B cell (primary cell): ENCODE data around the gene STK38L. TPM values are rescaled to one million over a fixed set of nuclear protein-coding genes. Genes with fewer than 3 reads are reported as not detected.

Experiments used
- ATAC-seq: fragments of 200-7000 bp; cut with Tn5 transposase; one replicate; pipeline ENCODE4 v1.10.0; 2021; ENCODE audit warnings: low read depth, mild to moderate bottlenecking, moderate number of reproducible peaks, moderate library complexity
- CTCF ChIA-PET: fragments of 350-600 bp; sonication (Branson Sonifier 250); formaldehyde crosslinking; loops from one replicate; lab custom pipeline; 2021; ENCODE audit warnings: antibody characterized with exemption, inconsistent platforms; lab: Charles Lee
- POLR2A ChIA-PET: fragments of 350-600 bp; sonication (Branson Sonifier 250); formaldehyde crosslinking; loops from one replicate; lab custom pipeline; 2021; ENCODE audit warnings: antibody characterized with exemption; lab: Charles Lee
- DNase-seq: peaks from one replicate; pipeline ENCODE4 v3.0.0; 2013
- H2AFZ ChIP-seq: 2 replicates; pipeline ENCODE4 v1.6.1; 2012; ENCODE audit warnings: mild to moderate bottlenecking, low read depth, low read length; ENCODE audit not compliant: insufficient read depth, poor library complexity, severe bottlenecking
- H3K27ac ChIP-seq, 2 donors: 1 replicate in 1 of 2; 2 replicates in 1 of 2; pipeline ENCODE4 v1.5.1; 2012 to 2013; ENCODE audit warnings: low read length in 2 of 2, mild to moderate bottlenecking in 2 of 2, moderate library complexity in 1 of 2
- H3K27me3 ChIP-seq, 4 experiments: fragments of 200-600 bp in 1 of 4; sonication (generic) in 1 of 4; replicated peaks in 1 of 4; 1 replicate in 2 of 4; 2 replicates in 2 of 4; pipeline versions ENCODE4 v1.6.1 to v1.7.0; 2013 to 2016; ENCODE audit warnings: low read length in 3 of 4, mild to moderate bottlenecking in 2 of 4, mixed read lengths in 1 of 4, moderate library complexity in 1 of 4; ENCODE audit not compliant: insufficient read depth in 4 of 4, control insufficient read depth in 3 of 4; ENCODE audit errors: control extremely low read depth in 1 of 4
- H3K36me3 ChIP-seq, 2 experiments: replicated peaks in 1 of 2; 1 replicate in 1 of 2; 2 replicates in 1 of 2; pipeline versions ENCODE4 v1.6.1 to v1.7.1; 2013; ENCODE audit warnings: low read length in 1 of 2; ENCODE audit not compliant: insufficient read depth in 2 of 2, control insufficient read depth in 1 of 2; ENCODE audit errors: control extremely low read depth in 1 of 2, extremely low read depth in 1 of 2
- H3K4me1 ChIP-seq, 2 donors: fragments of 200-600 bp in 1 of 2; sonication (generic) in 1 of 2; 1 replicate in 1 of 2; 2 replicates in 1 of 2; pipeline versions ENCODE4 v1.5.1 to v1.6.1; 2013 to 2017; ENCODE audit warnings: low read length in 2 of 2; ENCODE audit not compliant: control insufficient read depth in 2 of 2, insufficient read depth in 2 of 2
- H3K4me2 ChIP-seq: replicated peaks from 2 replicates; pipeline ENCODE3; 2012; ENCODE audit warnings: mild to moderate bottlenecking, low read depth, low read length; ENCODE audit not compliant: poor library complexity, severe bottlenecking
- H3K4me3 ChIP-seq, 5 experiments: fragments of 200-600 bp in 1 of 5; sonication (generic) in 1 of 5; 1 replicate in 3 of 5; 2 replicates in 2 of 5; pipeline versions ENCODE4 v1.5.1 to v1.7.0; 2011 to 2016; ENCODE audit warnings: low read length in 4 of 5, mild to moderate bottlenecking in 4 of 5, low read depth in 2 of 5, control low read depth in 1 of 5, moderate library complexity in 1 of 5; ENCODE audit not compliant: insufficient read depth in 1 of 5; ENCODE audit errors: control extremely low read depth in 1 of 5, extremely low read depth in 1 of 5
- H3K79me2 ChIP-seq: fragments of 200-600 bp; sonication (generic); one replicate; pipeline ENCODE4 v1.6.0; 2016; ENCODE audit warnings: low read length; ENCODE audit not compliant: control insufficient read depth, insufficient read depth
- H3K9ac ChIP-seq: fragments of 200-600 bp; sonication (generic); 2 replicates; pipeline ENCODE4 v1.6.1; 2017; ENCODE audit warnings: mild to moderate bottlenecking, low read length, moderate library complexity
- H3K9me3 ChIP-seq, 3 donors: one replicate each; pipeline versions ENCODE4 v1.6.1 to v1.7.1; 2013; ENCODE audit warnings: low read length in 2 of 3; ENCODE audit not compliant: control insufficient read depth in 2 of 3, insufficient read depth in 1 of 3; ENCODE audit errors: control extremely low read depth in 1 of 3
- H4K20me1 ChIP-seq: 2 replicates; pipeline ENCODE4 v1.6.0; 2012; ENCODE audit warnings: mild to moderate bottlenecking, low read length; ENCODE audit not compliant: insufficient read depth, control insufficient read depth, poor library complexity, severe bottlenecking
- H3K27ac Mint-ChIP-seq: one replicate; pipeline ENCODE4 v1.8.0; 2021; ENCODE audit warnings: mixed read lengths
- H3K27me3 Mint-ChIP-seq: one replicate; pipeline ENCODE4 v1.8.0; 2021; ENCODE audit warnings: mixed read lengths
- H3K4me1 Mint-ChIP-seq: one replicate; pipeline ENCODE4 v1.8.0; 2021; ENCODE audit warnings: mixed read lengths
- H3K4me3 Mint-ChIP-seq: one replicate; pipeline ENCODE4 v1.8.0; 2021; ENCODE audit warnings: mixed read lengths
- H3K9me3 Mint-ChIP-seq: one replicate; pipeline ENCODE4 v1.8.0; 2022; ENCODE audit warnings: mixed read lengths; ENCODE audit not compliant: insufficient read depth
- CTCF ChIP-seq: fragments of 200-600 bp; IDR thresholded peaks from one replicate; pipeline ENCODE4 v1.8.0; 2022; ENCODE audit warnings: antibody characterized with exemption, mild to moderate bottlenecking
- EZH2 ChIP-seq: IDR thresholded peaks from 2 replicates; pipeline ENCODE4 v1.6.1; 2012; ENCODE audit warnings: borderline replicate concordance, low read depth, mild to moderate bottlenecking, moderate library complexity, low read length; ENCODE audit not compliant: insufficient read depth, poor library complexity, severe bottlenecking
- WGBS: methylation state at CpG from one replicate; pipeline ENCODE4 v1.1.5; 2013; ENCODE audit warnings: missing lambda C conversion rate; ENCODE audit not compliant: insufficient coverage; 5-methylcytosine and 5-hydroxymethylcytosine counted together
- intact Hi-C: fragments of 100-400 bp; cut with micrococcal nuclease; formaldehyde crosslinking; loops from one replicate; pipeline ENCODE4 v1.10.0; 2022
- polyA plus RNA-seq: library from polyadenylated mRNA; depleted of rRNA; stranded (reverse); fragments of >200 nt; gene quantifications from 2 replicates; pipeline ENCODE4 v1.2.3, GENCODE V29; 2012
- total RNA-seq, 2 donors: library from RNA; stranded (reverse); fragments of 120-200 nt in 1 of 2; gene quantifications; 1 replicate in 1 of 2; 2 replicates in 1 of 2; pipeline versions ENCODE4 v1.2.3 to v1.2.4, GENCODE V29; 2013 to 2022

STK38L gene
- total and polyA plus RNA-seq, 2 donors (not counting 1 experiment from before 2014, with no cell fraction given) = 5.5 to 21.2 TPM

DNA sequence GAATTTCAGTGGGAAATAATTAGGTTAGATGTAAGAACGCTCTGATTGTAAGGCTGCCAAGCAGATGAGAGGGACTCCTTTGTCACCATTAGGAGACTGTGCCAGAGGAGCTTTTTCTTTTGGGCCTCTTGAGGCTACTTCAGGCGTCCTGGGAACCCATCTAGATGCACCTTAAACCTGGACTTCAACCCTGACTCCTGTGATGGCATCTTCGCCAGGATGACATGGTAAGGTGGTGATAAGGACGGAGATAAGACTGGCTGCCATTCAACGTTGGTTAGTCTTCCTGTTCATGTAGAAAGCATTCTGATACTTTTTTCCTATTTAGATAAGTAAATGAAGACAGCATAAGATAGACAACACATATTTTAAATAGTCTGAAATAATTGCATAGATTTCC is 36.3 kb downstream of the STK38L start:
- DNase-seq = no peak
- no peaks in the 10 kb centered on the region for H3K9me3 ChIP-seq
- H2AFZ ChIP-seq = no peak overlapping the region
- ChIA-PET CTCF (interaction anchor here (2.3 kb wide), 1 partner anchor 25 kb away, joined by 9 read pairs; no protein-coding TSS in a partner anchor), POLR2A (no interaction called here)
- Mint-ChIP-seq H3K4me3 (no peak overlapping the region), H3K9me3 (no peaks in the 10 kb centered on the region), H3K27ac (no peak overlapping the region), H3K27me3 (no peaks in the 10 kb centered on the region), H3K4me1 (peaks cover 21% of the 10 kb centered on the region)
- H4K20me1 ChIP-seq = no peaks in the 10 kb centered on the region
- H3K36me3 ChIP-seq = peaks cover 0 to 2% of the 10 kb centered on the region in 2 experiments
- intact Hi-C loops = no loop called here
- H3K4me1 ChIP-seq = no peaks in the 10 kb centered on the region
- no peaks in the 10 kb centered on the region for H3K27me3 ChIP-seq
- no peak overlapping the region for H3K9ac ChIP-seq
- H3K27ac ChIP-seq = no peak overlapping the region
- no peaks in the 10 kb centered on the region for H3K79me2 ChIP-seq
- WGBS = 100% methylated on average over 3 of the region's 5 CpGs
- H3K4me2 ChIP-seq = no peak overlapping the region
- no peak for ATAC-seq
- TF ChIP-seq EZH2 = no peak
- no peak for TF ChIP-seq CTCF
- H3K4me3 ChIP-seq = no peak overlapping the region

DNA sequence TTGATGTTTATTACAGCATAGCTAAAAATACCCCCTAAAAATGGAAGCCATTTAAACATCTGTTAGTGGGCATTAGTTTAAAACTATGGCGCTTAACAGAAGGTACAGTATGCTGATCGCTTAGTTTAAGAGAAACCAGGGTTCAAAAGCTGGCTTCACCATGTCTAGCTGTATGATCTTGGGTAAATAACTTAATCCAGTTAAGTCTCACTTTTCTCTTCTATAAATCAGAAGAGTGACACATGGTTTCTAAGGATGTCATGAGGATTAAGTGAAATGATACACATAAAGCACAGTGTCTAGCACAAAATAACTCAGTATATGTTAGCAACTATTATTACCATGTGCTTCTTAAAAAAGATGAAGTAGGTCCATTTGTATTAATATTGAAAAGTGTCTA is 38.7 kb downstream of the STK38L start:
- no peaks in the 10 kb centered on the region for H3K9me3 Mint-ChIP-seq
- Histone ChIP-seq H3K4me3 (no peak overlapping the region), H3K9me3 (no peaks in the 10 kb centered on the region), H3K27ac (no peak overlapping the region), H3K79me2 (no peaks in the 10 kb centered on the region), H3K36me3 (peaks cover 0 to 2% of the 10 kb centered on the region in 2 experiments), H3K9ac (no peak overlapping the region), H4K20me1 (no peaks in the 10 kb centered on the region), H3K4me2 (no peak overlapping the region), H3K27me3 (no peaks in the 10 kb centered on the region), H3K4me1 (no peaks in the 10 kb centered on the region), H2AFZ (no peak overlapping the region)
- ChIA-PET POLR2A (no interaction called here), CTCF (interaction anchor here (3.7 kb wide), 1 partner anchor 23 kb away, joined by 13 read pairs; no protein-coding TSS in a partner anchor)
- no peak for ATAC-seq
- no peaks in the 10 kb centered on the region for H3K27me3 Mint-ChIP-seq
- H3K4me1 Mint-ChIP-seq = peaks cover 17% of the 10 kb centered on the region
- no CpG with 5 or more reads among the region's 2 CpGs for WGBS
- intact Hi-C loops = no loop called here
- no peak for TF ChIP-seq EZH2
- TF ChIP-seq CTCF = no peak
- H3K4me3 Mint-ChIP-seq = no peak overlapping the region
- no peak overlapping the region for H3K27ac Mint-ChIP-seq
- no peak for DNase-seq
